Esophagus squamous epithelium (tissue), 4 donors: ENCODE results near the gene ADORA2B.

Experiments used
- CTCF ChIP-seq, 6 experiments: fragments of 450-650 bp in 4 of 6; fragments of 200-600 bp in 2 of 6; sonication (generic) in 2 of 6; IDR thresholded peaks; one replicate each; pipeline ENCODE4 v1.5.1; 2016 to 2019; ENCODE audit warnings: antibody characterized with exemption in 6 of 6, mild to moderate bottlenecking in 4 of 6, moderate library complexity in 4 of 6
- POLR2A ChIP-seq, 4 donors: fragments of 450-650 bp; IDR thresholded peaks; one replicate each; pipeline ENCODE4 v1.6.1; 2017; ENCODE audit warnings: antibody characterized with exemption in 4 of 4, mild to moderate bottlenecking in 4 of 4, moderate library complexity in 3 of 4

GRCh38 chr17:15952916-15953790, 8.2 kb downstream of the ADORA2B start:
- TF ChIP-seq CTCF (IDR thresholded peaks at IDR 0.05) (no peak), POLR2A (IDR thresholded peaks at IDR 0.05) (no peak)
